GM18505 (cell line): ENCODE results near the gene WWOX.

Source experiments
- ATAC-seq: cut with Tn5 transposase; IDR thresholded peaks from one replicate; pipeline ENCODE4 v1.9.1; 2021; ENCODE audit not compliant: unreplicated experiment
- POLR2A ChIP-seq: IDR thresholded peaks from 4 replicates; pipeline ENCODE4 v1.6.1; 2011; ENCODE audit warnings: borderline replicate concordance; ENCODE audit not compliant: insufficient read depth, insufficient read length; ENCODE audit errors: extremely low read depth

Gene WWOX

DNA sequence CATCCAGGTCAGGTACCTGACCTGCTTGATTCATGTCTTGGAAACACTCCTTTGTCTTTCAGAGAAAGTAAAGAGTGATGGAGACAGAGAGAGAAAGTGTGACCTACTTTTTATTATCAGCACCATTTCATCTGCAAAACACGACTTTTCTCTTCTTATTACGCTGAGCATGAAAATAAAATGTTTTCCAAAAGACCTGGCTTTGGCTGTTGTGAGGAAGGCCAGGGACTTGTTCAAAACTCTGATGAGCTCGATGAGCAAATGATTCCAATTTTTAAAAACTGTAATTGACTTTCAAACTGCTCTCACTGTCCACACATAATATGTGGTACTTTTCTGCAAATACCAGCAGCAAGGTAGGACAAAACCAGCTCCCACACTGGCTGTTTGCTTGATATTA lies 821.2 kb downstream of the WWOX start:
- TF ChIP-seq POLR2A = no peak
- ATAC-seq = no peak

GRCh38 chr16:78925083-78925767 lies 825.8 kb downstream of the WWOX start:
- no peak for ATAC-seq

GRCh38 chr16:78926723-78927210 lies 827.3 kb downstream of the WWOX start:
- TF ChIP-seq POLR2A = no peak
- ATAC-seq = no peak

More at GRCh38 chr16:78925083-78925767, 825.8 kb downstream of the WWOX start:
- TF ChIP-seq POLR2A = no peak

GRCh38 chr16:78927766-78928165 lies 828.3 kb downstream of the WWOX start:
- no peak for TF ChIP-seq POLR2A
- no peak for ATAC-seq

- no peak for ATAC-seq
- TF ChIP-seq POLR2A = no peak
These were observed 830.4 kb downstream of the WWOX start for GRCh38 chr16:78929841-78930240.

GRCh38 chr16:78930561-78930960 lies 831.1 kb downstream of the WWOX start:
- no peak for TF ChIP-seq POLR2A
- no peak for ATAC-seq

GRCh38 chr16:78931267-78931666 lies 831.8 kb downstream of the WWOX start:
- no peak for TF ChIP-seq POLR2A
- no peak for ATAC-seq

DNA sequence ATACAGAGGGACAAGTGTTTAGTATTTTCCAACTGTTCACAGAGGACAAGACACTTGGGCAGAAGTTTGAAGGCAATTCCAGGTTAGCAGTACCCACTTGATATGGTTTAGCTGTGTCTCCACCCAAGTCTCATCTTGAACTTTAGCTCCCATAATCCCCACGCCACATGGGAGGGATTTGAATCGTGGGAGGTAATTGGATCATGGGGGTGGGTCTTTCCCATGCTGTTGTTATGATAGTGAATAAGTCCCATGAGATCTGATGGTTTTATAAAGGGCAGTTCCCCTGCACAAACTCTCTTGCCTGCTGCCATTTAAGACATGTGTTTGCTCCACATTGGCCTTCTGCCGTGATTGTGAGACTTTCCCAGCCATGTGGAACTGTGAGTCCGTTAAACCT lies 832.2 kb downstream of the WWOX start:
- no peak for ATAC-seq

DNA sequence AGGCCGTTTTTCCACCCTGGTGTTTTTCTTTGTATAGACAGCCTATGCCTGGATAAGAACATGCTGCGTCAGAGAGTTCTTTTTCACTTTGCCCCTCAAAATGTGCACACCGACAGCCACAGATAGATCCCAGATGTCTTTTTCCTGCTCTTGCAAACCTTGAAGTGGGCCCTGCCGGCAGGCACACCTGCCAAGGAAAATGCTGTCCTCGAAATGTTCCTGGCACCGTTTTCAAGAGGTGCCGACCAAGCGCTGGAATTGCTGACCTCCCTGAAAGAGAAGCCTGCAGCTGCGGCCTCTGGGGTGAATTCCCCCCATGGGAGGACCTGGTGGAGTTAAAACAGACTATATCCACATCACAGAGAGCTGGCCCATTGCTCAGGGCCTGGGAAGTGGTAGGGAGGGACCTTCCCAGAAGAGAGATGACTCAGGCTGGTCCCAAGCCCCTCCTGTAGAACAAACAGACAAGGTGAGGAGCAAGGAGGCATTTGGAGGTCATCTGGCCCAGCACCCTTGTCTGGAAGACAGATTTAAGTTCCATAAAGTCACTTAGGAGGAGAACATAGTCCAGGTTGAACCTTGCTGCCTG lies 833.0 kb downstream of the WWOX start:
- ATAC-seq = no peak
- TF ChIP-seq POLR2A = no peak

More for the DNA sequence above, 832.2 kb downstream of the WWOX start:
- TF ChIP-seq POLR2A = no peak

- ATAC-seq = no peak
- no peak for TF ChIP-seq POLR2A
These were observed 836.6 kb downstream of the WWOX start for GRCh38 chr16:78936060-78936459.

DNA sequence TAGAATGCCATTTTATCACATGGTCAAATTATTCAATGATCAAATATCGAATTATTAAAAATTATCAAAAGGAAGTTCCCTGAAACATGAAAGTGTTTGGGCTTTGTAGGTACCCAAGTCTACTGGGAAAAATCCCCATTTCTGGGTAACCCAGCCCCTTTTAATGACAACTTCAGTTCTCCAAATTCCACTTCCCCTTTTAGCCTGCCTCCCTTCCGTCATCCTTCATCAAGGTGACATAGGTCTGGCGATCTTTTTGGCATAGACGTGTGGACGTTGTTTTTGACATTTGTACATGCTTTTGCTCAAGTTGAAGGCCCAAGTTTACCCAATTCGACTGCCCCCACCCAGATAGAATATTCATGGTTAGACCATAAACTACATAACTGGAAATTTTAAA lies 840.1 kb downstream of the WWOX start:
- no peak for ATAC-seq
- no peak for TF ChIP-seq POLR2A

- no peak for ATAC-seq
- TF ChIP-seq POLR2A = no peak
These were observed 843.3 kb downstream of the WWOX start for GRCh38 chr16:78942625-78943245.

GRCh38 chr16:78945336-78945735 lies 845.9 kb downstream of the WWOX start:
- TF ChIP-seq POLR2A = no peak
- no peak for ATAC-seq

- ATAC-seq = no peak
- TF ChIP-seq POLR2A = no peak
These were observed 847.1 kb downstream of the WWOX start for GRCh38 chr16:78946556-78946955.
